Suppressor macrophage treated with lipopolysaccharide for 4 hours (primary cell): ENCODE results near the gene LALBA.
"Not testable (repeated sequence)": the region's sequence is repeated elsewhere in the genome, so short reads cannot be mapped to it uniquely, and the experiment has no call there.

ENCODE experiments used
- DNase-seq: peaks from one replicate; pipeline ENCODE4 v3.0.0-alpha.2; 2020

LALBA gene

GRCh38 chr12:48527891-48528670 is 41.8 kb downstream of the LALBA start:
- no peak for DNase-seq

- DNase-seq: no peak
Observed at GRCh38 chr12:48525332-48525731, 44.5 kb downstream of the LALBA start, which contains the start of gene OR8S1. OR8S1 (plus strand) TSS chr12:48525632; CDS start chr12:48525632, 0 bp downstream.

GRCh38 chr12:48520381-48520780 is 49.5 kb downstream of the LALBA start:
- DNase-seq: not testable (repeated sequence)
